Adrenal gland (tissue), 5 donors: ENCODE measurements around the gene NSMF.

Experiments used
- POLR2A ChIP-seq, 2 donors: fragments of 450-650 bp; IDR thresholded peaks; one replicate each; pipeline ENCODE4 v1.6.1; 2017; ENCODE audit warnings: antibody characterized with exemption in 2 of 2, mild to moderate bottlenecking in 2 of 2, moderate library complexity in 1 of 2
- TF ChIP-seq, protein P1 (sequence below), 6 experiments: fragments of 450-650 bp in 4 of 6; fragments of 200-600 bp in 2 of 6; sonication (generic) in 1 of 6; IDR thresholded peaks; 1 replicate in 5 of 6; 2 replicates in 1 of 6; pipeline versions ENCODE4 v1.5.1 to v1.8.0; 2016 to 2021; ENCODE audit warnings: antibody characterized with exemption in 6 of 6, mild to moderate bottlenecking in 2 of 6, moderate library complexity in 1 of 6
- donor health status: DM: no; HTN: no; CAD: no.

DNA sequence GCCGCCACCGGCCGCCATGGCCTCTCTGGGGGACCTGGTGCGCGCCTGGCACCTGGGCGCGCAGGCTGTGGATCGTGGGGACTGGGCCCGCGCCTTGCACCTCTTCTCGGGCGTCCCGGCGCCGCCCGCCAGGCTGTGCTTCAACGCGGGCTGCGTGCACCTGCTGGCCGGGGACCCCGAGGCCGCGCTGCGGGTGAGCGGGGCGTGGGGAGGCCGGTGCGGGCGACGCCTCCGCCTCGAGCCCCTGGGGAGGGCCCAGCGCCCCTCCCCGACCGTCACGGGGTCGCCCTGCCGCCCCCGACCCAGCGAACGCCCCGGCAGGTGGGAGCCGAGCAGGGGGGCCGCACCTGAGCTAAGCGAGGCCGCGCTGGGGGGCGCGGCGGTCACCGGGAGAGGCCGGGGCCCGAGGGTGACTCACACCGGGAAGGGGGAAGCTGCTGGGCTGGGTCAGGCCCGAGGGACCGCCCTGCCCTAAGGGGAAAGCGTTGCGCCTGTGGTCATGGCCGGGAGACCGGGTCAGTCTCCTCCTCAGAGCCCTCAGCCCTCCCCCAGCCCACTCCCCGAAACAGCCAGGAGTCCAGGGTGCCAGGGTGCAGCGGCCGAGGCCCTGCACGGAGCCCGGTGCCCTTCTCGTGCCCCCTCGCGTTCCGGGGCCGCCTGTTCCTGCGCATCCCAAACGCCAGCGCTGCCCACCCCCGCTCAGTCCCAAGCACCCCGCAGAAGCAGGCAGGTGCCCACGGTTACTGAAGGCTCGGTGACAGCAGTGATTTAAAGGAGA is 35.4 kb downstream of the NSMF start:
- TF ChIP-seq, protein P1, sequence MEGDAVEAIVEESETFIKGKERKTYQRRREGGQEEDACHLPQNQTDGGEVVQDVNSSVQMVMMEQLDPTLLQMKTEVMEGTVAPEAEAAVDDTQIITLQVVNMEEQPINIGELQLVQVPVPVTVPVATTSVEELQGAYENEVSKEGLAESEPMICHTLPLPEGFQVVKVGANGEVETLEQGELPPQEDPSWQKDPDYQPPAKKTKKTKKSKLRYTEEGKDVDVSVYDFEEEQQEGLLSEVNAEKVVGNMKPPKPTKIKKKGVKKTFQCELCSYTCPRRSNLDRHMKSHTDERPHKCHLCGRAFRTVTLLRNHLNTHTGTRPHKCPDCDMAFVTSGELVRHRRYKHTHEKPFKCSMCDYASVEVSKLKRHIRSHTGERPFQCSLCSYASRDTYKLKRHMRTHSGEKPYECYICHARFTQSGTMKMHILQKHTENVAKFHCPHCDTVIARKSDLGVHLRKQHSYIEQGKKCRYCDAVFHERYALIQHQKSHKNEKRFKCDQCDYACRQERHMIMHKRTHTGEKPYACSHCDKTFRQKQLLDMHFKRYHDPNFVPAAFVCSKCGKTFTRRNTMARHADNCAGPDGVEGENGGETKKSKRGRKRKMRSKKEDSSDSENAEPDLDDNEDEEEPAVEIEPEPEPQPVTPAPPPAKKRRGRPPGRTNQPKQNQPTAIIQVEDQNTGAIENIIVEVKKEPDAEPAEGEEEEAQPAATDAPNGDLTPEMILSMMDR (IDR thresholded peaks at IDR 0.05) = peak in 1 of 6 experiments; percentile 47
- TF ChIP-seq POLR2A (IDR thresholded peaks at IDR 0.05) = no peak
